Muscle of leg (tissue), 16 donors: ENCODE results near the gene PAK1. TPM values are rescaled to one million over a fixed set of nuclear protein-coding genes. Genes with fewer than 3 reads are reported as not detected.

Experiments
- DNase-seq: peaks from one replicate; pipeline ENCODE4 v3.0.0; 2013
- H3K27ac ChIP-seq: one replicate; pipeline ENCODE4 v1.5.1; 2013; ENCODE audit warnings: mild to moderate bottlenecking, low read length, control low read depth
- H3K27me3 ChIP-seq: one replicate; pipeline ENCODE4 v1.6.1; 2013; ENCODE audit warnings: low read length; ENCODE audit not compliant: control insufficient read depth, insufficient read depth
- H3K36me3 ChIP-seq: one replicate; pipeline ENCODE4 v1.6.1; 2013; ENCODE audit warnings: low read length; ENCODE audit not compliant: control insufficient read depth, insufficient read depth
- H3K4me1 ChIP-seq: one replicate; pipeline ENCODE4 v1.6.1; 2013; ENCODE audit warnings: low read length; ENCODE audit not compliant: control insufficient read depth, insufficient read depth
- H3K4me3 ChIP-seq: one replicate; pipeline ENCODE4 v1.5.1; 2013; ENCODE audit warnings: low read length, control low read depth
- H3K9me3 ChIP-seq: replicated peaks from 2 replicates; pipeline ENCODE4 v1.6.1; 2013; ENCODE audit warnings: low read depth, low read length; ENCODE audit not compliant: control insufficient read depth
- WGBS: methylation state at CpG from one replicate; pipeline ENCODE4 v1.1.5; 2013; ENCODE audit warnings: missing lambda C conversion rate; ENCODE audit not compliant: insufficient coverage; 5-methylcytosine and 5-hydroxymethylcytosine counted together
- long read RNA-seq, 11 donors: transcript quantifications; one replicate each; lab custom pipeline, GENCODE V29; 2026
- polyA plus RNA-seq, 8 donors: library from polyadenylated mRNA; unstranded; fragments of 120-200 nt; gene quantifications; one replicate each; pipeline versions ENCODE4 v1.2.1 to v1.2.3, GENCODE V29; 2013; ENCODE audit warnings: inconsistent platforms in 1 of 8, low replicate concordance in 1 of 8; ENCODE audit not compliant: insufficient read length in 8 of 8, insufficient read depth in 1 of 8
- total RNA-seq: library from RNA; stranded (reverse); fragments of 120-200 nt; gene quantifications from one replicate; pipeline ENCODE4 v1.2.4, GENCODE V29; 2013

PAK1 gene
- total RNA-seq (63.0 TPM), polyA plus RNA-seq (100 to 1,000 TPM in 1 of 8 donors, 10 to 100 TPM in 7; 58.7 to 104 (median 74.8) TPM)
- long read RNA-seq, donor 1, partial matches to known transcripts = 0 of 1 reads
- long read RNA-seq, donor 1, other reads (novel, unspliced or antisense) = 0 of 1 reads
- long read RNA-seq, donor 2 = 0 reads
- long read RNA-seq, donor 3, transcript PAK1-202 (15 exons, 3,737 nt) = major isoform, 5 of 22 reads
- long read RNA-seq, donor 3, partial matches to known transcripts = 0 of 22 reads
- long read RNA-seq, donor 3, other reads (novel, unspliced or antisense) = 17 of 22 reads
- long read RNA-seq, donor 4, partial matches to known transcripts = 9 of 10 reads
- long read RNA-seq, donor 4, other reads (novel, unspliced or antisense) = 0 of 10 reads
- long read RNA-seq, donor 5, partial matches to known transcripts = 5 of 23 reads
- long read RNA-seq, donor 5, other reads (novel, unspliced or antisense) = 9 of 23 reads
- long read RNA-seq, donor 6, partial matches to known transcripts = 14 of 28 reads
- long read RNA-seq, donor 6, other reads (novel, unspliced or antisense) = 9 of 28 reads
- long read RNA-seq, donor 7, partial matches to known transcripts = 19 of 28 reads
- long read RNA-seq, donor 7, other reads (novel, unspliced or antisense) = 6 of 28 reads
- long read RNA-seq, donor 8, partial matches to known transcripts = 9 of 10 reads
- long read RNA-seq, donor 8, other reads (novel, unspliced or antisense) = 0 of 10 reads
- long read RNA-seq, donor 9, partial matches to known transcripts = 12 of 15 reads
- long read RNA-seq, donor 9, other reads (novel, unspliced or antisense) = 0 of 15 reads
- long read RNA-seq, donor 10, partial matches to known transcripts = 14 of 24 reads
- long read RNA-seq, donor 10, other reads (novel, unspliced or antisense) = 10 of 24 reads
- long read RNA-seq, donor 11, partial matches to known transcripts = 20 of 32 reads
- long read RNA-seq, donor 11, other reads (novel, unspliced or antisense) = 9 of 32 reads

GRCh38 chr11:77473801-77474683, at the start of gene PAK1:
TSS of gene PAK1 (minus strand) at chr11:77474094. CDS start at chr11:77392520, 81,574 bp downstream.
- WGBS = 1% methylated on average over 61 of the region's 72 CpGs
- Histone ChIP-seq H3K27ac (peak within 1 kb of the TSS; percentile 52), H3K36me3 (no peaks in the 10 kb centered on the region), H3K4me3 (peak within 1 kb of the TSS; percentile 65), H3K4me1 (peaks cover 7% of the 10 kb centered on the region), H3K27me3 (peaks cover 2% of the 10 kb centered on the region), H3K9me3 (no peaks in the 10 kb centered on the region)
- DNase-seq = peak; percentile 91

DNA sequence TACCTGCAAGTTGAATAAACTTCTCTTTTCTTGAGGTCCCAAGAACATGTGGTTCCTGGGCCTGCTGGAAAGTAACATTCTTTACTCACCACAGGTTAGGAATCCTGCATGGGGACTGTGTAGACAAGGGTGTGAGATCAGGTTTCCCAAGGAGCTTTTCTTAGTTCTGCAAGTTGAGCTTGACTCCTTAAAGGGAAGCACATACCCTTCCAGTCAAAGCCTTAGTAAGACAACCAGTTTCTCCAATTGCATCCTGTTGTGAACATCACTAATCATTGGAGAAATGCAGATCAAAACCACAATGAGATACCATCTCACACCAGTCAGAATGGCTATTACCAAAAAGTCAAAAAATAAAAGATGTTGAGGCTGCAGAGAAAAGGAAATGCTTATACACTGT, 48.3 kb upstream of the PAK1 start:
- no peaks in the 10 kb centered on the region for H3K27me3 ChIP-seq
- no peaks in the 10 kb centered on the region for H3K36me3 ChIP-seq
- no peak for DNase-seq
- H3K4me1 ChIP-seq = no peaks in the 10 kb centered on the region
- H3K27ac ChIP-seq = no peak overlapping the region
- no peak overlapping the region for H3K4me3 ChIP-seq
- no peaks in the 10 kb centered on the region for H3K9me3 ChIP-seq

GRCh38 chr11:77519847-77520246, 46.0 kb upstream of the PAK1 start:
- H3K9me3 ChIP-seq = no peaks in the 10 kb centered on the region
- no peaks in the 10 kb centered on the region for H3K27me3 ChIP-seq
- H3K4me3 ChIP-seq = no peak overlapping the region
- WGBS = no CpG with 5 or more reads among the region's 3 CpGs
- no peak overlapping the region for H3K27ac ChIP-seq
- DNase-seq = no peak
- no peaks in the 10 kb centered on the region for H3K36me3 ChIP-seq
- no peaks in the 10 kb centered on the region for H3K4me1 ChIP-seq

DNA sequence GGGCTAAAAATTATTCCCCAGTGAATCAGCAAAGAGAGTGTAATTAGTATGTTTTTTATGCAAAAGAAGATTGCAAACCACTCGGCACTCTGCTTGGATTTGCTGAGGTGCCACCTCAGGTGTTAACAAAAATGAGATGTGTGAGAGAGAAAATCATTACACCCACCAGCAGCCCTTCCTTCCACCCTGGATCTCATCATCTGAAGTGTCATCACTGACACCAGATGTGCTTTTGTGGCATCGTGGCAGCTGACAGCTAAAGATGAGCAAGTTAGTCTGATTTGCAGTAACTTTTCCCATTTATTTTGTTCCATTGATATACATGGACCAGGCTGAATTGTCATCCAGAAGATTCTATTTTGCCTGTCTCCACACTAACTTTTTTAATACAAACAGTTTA, 44.6 kb upstream of the PAK1 start:
- WGBS = no CpG with 5 or more reads among the region's 2 CpGs
- Histone ChIP-seq H3K4me1 (no peaks in the 10 kb centered on the region), H3K4me3 (no peak overlapping the region), H3K36me3 (no peaks in the 10 kb centered on the region), H3K27me3 (no peaks in the 10 kb centered on the region), H3K27ac (no peak overlapping the region), H3K9me3 (no peaks in the 10 kb centered on the region)
- DNase-seq = no peak

GRCh38 chr11:77517753-77518152, 43.9 kb upstream of the PAK1 start:
- DNase-seq = no peak
- no peak overlapping the region for H3K27ac ChIP-seq
- WGBS = 90% methylated on average over 2 of the region's 3 CpGs

DNA sequence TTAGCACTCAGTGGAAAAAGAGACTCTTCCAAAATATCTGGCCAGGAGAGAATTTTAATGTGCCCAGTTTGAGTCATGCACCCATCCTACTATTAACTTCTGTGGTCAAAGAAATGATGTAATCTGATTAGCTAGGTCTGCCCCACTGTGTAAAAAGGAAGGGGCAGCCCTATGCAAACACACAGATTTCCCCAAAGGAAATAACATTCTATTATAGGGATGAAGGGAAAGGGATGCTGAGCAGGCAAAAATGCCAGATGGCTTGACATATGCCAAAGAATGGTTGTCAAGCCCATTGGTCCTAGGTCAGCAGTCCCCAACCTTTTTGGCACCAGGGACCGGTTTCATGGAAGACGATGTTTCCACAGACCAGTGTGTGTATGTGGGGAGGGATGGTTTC, 43.3 kb upstream of the PAK1 start:
- no peaks in the 10 kb centered on the region for H3K27me3 ChIP-seq
- no peak for DNase-seq
- WGBS = no CpG with 5 or more reads among the region's 2 CpGs
- H3K36me3 ChIP-seq = no peaks in the 10 kb centered on the region
- H3K27ac ChIP-seq = no peak overlapping the region
- H3K9me3 ChIP-seq = no peaks in the 10 kb centered on the region
- no peak overlapping the region for H3K4me3 ChIP-seq
- H3K4me1 ChIP-seq = no peaks in the 10 kb centered on the region

More at GRCh38 chr11:77517753-77518152, 43.9 kb upstream of the PAK1 start:
- no peaks in the 10 kb centered on the region for H3K4me1 ChIP-seq
- no peaks in the 10 kb centered on the region for H3K27me3 ChIP-seq
- no peaks in the 10 kb centered on the region for H3K9me3 ChIP-seq
- H3K4me3 ChIP-seq = no peak overlapping the region
- H3K36me3 ChIP-seq = no peaks in the 10 kb centered on the region

GRCh38 chr11:77515483-77515882, 41.6 kb upstream of the PAK1 start:
- H3K4me1 ChIP-seq = no peaks in the 10 kb centered on the region
- 89% methylated on average over 3 of the region's 3 CpGs for WGBS
- H3K9me3 ChIP-seq = no peaks in the 10 kb centered on the region
- H3K4me3 ChIP-seq = no peak overlapping the region
- H3K36me3 ChIP-seq = no peaks in the 10 kb centered on the region
- H3K27ac ChIP-seq = no peak overlapping the region
- no peak for DNase-seq
- H3K27me3 ChIP-seq = no peaks in the 10 kb centered on the region

GRCh38 chr11:77515063-77515462, 41.2 kb upstream of the PAK1 start:
- WGBS = no CpG with 5 or more reads among the region's 3 CpGs
- Histone ChIP-seq H3K4me1 (no peaks in the 10 kb centered on the region), H3K27me3 (no peaks in the 10 kb centered on the region), H3K9me3 (no peaks in the 10 kb centered on the region), H3K4me3 (no peak overlapping the region), H3K36me3 (no peaks in the 10 kb centered on the region), H3K27ac (no peak overlapping the region)
- DNase-seq = no peak

GRCh38 chr11:77512092-77512491, 38.2 kb upstream of the PAK1 start:
- 69% methylated on average over 2 of the region's 2 CpGs for WGBS
- DNase-seq = peak; percentile 19
- Histone ChIP-seq H3K4me1 (no peaks in the 10 kb centered on the region), H3K9me3 (no peaks in the 10 kb centered on the region), H3K27me3 (no peaks in the 10 kb centered on the region), H3K36me3 (no peaks in the 10 kb centered on the region), H3K4me3 (no peak overlapping the region), H3K27ac (no peak overlapping the region)
